Parathyroid adenoma (tissue), 2 donors: ENCODE data around the gene RNASEH2B.

Source experiments
- H2AFZ ChIP-seq: fragments of 300-600 bp; sonication (generic); one replicate; pipeline ENCODE4 v1.7.0; 2017; ENCODE audit warnings: antibody characterized with exemption, mild to moderate bottlenecking
- H3K27ac ChIP-seq: fragments of 300-600 bp; sonication (generic); one replicate; pipeline ENCODE4 v1.7.0; 2017
- H3K27me3 ChIP-seq: fragments of 300-600 bp; sonication (generic); one replicate; pipeline ENCODE4 v1.7.0; 2017; ENCODE audit warnings: low read length; ENCODE audit not compliant: control insufficient read depth, insufficient read depth
- H3K36me3 ChIP-seq: fragments of 300-600 bp; sonication (generic); one replicate; pipeline ENCODE4 v1.7.0; 2017; ENCODE audit warnings: low read length; ENCODE audit not compliant: control insufficient read depth, insufficient read depth
- H3K4me1 ChIP-seq: fragments of 300-600 bp; sonication (generic); one replicate; pipeline ENCODE4 v1.7.0; 2017; ENCODE audit warnings: control low read depth
- H3K4me2 ChIP-seq: fragments of 300-600 bp; sonication (generic); one replicate; pipeline ENCODE4 v1.7.0; 2017; ENCODE audit warnings: low read length
- H3K4me3 ChIP-seq: fragments of 300-600 bp; sonication (generic); one replicate; pipeline ENCODE4 v1.7.0; 2017; ENCODE audit warnings: low read depth, low read length
- H3K79me2 ChIP-seq: fragments of 300-600 bp; sonication (generic); one replicate; pipeline ENCODE4 v1.7.0; 2017; ENCODE audit warnings: control low read depth
- H3K9ac ChIP-seq: fragments of 300-600 bp; sonication (generic); one replicate; pipeline ENCODE4 v1.7.0; 2017; ENCODE audit warnings: mild to moderate bottlenecking
- H3K9me3 ChIP-seq: fragments of 300-600 bp; sonication (generic); one replicate; pipeline ENCODE4 v1.7.0; 2017; ENCODE audit warnings: low read length; ENCODE audit not compliant: control insufficient read depth
- CTCF ChIP-seq: fragments of 300-600 bp; sonication (generic); IDR thresholded peaks from one replicate; pipeline ENCODE4 v1.7.0; 2017; ENCODE audit warnings: antibody characterized with exemption, mild to moderate bottlenecking
- donor health status: primary hyperparathyroidism.

RNASEH2B gene

GRCh38 chr13:51005566-51005965 is 96.0 kb downstream of the RNASEH2B start:
- Histone ChIP-seq H3K27ac (no peak overlapping the region), H3K36me3 (no peaks in the 10 kb centered on the region), H3K4me1 (no peaks in the 10 kb centered on the region), H3K4me2 (no peak overlapping the region), H3K79me2 (no peaks in the 10 kb centered on the region), H3K9ac (no peak overlapping the region), H3K9me3 (no peaks in the 10 kb centered on the region), H2AFZ (no peak overlapping the region), H3K4me3 (no peak overlapping the region), H3K27me3 (no peaks in the 10 kb centered on the region)
- no peak for TF ChIP-seq CTCF
